ENCODE measurements around the gene EHMT2. TPM values are rescaled to one million over a fixed set of nuclear protein-coding genes. Genes with fewer than 3 reads are reported as not detected.

Gene EHMT2
- total and polyA plus RNA-seq, 2 of the 13 experiments (the other 11 are each of a cell fraction or from before 2014, with no cell fraction given) = 55.2 to 69.2 TPM

- no peak for TF ChIP-seq SKIL (CRISPR knock-in tag; IDR thresholded peaks at IDR 0.05; ENCODE audit: borderline replicate concordance)
- no peak for TF ChIP-seq ZNF12 (CRISPR knock-in tag; IDR thresholded peaks at IDR 0.05)
- no peak for TF ChIP-seq RNF219 (CRISPR knock-in tag; IDR thresholded peaks at IDR 0.05)
- TF ChIP-seq HOXA7 (CRISPR knock-in tag; IDR thresholded peaks at IDR 0.05) = no peak
- no peak for TF ChIP-seq ZNF879 (CRISPR knock-in tag; IDR thresholded peaks at IDR 0.05)
- no peak for TF ChIP-seq MEIS1 (CRISPR knock-in tag; IDR thresholded peaks at IDR 0.05; ENCODE audit: borderline replicate concordance)
- TF ChIP-seq ZNF841 (CRISPR knock-in tag; IDR thresholded peaks at IDR 0.05; ENCODE audit: borderline replicate concordance) = no peak
- TF ChIP-seq FOXM1 (CRISPR knock-in tag; IDR thresholded peaks at IDR 0.05) = no peak
- no peak for TF ChIP-seq GATA4 (IDR thresholded peaks at IDR 0.05; ENCODE audit: borderline replicate concordance, low read depth)
- TF ChIP-seq NFIB (CRISPR knock-in tag; IDR thresholded peaks at IDR 0.05; ENCODE audit: borderline replicate concordance) = no peak
- no peak for TF ChIP-seq PHB2 (IDR thresholded peaks at IDR 0.05; ENCODE audit: partially characterized antibody)
- no peak for TF ChIP-seq ZNF251 (CRISPR knock-in tag; IDR thresholded peaks at IDR 0.05)
- TF ChIP-seq NCOA1 (CRISPR knock-in tag; IDR thresholded peaks at IDR 0.05) = no peak; the same call in 1 of the 2 replicates
- TF ChIP-seq CHCHD3 (CRISPR knock-in tag; IDR thresholded peaks at IDR 0.05) = no peak
- no peak for TF ChIP-seq ZNF7 (CRISPR knock-in tag; IDR thresholded peaks at IDR 0.05)
- no peak for TF ChIP-seq ZBTB34 (CRISPR knock-in tag; IDR thresholded peaks at IDR 0.05)
- no peak for TF ChIP-seq HINFP (CRISPR knock-in tag; IDR thresholded peaks at IDR 0.05; ENCODE audit: low read depth)
- TF ChIP-seq ZBTB37 (CRISPR knock-in tag; IDR thresholded peaks at IDR 0.05) = no peak
- TF ChIP-seq ZNF770 (CRISPR knock-in tag; IDR thresholded peaks at IDR 0.05) = no peak
Observed at GRCh38 chr6:31897612-31898382, at the start of gene EHMT2 (continued).

All from HepG2 (cell line).